ENCODE data around the gene DPH7. TPM values are rescaled to one million over a fixed set of nuclear protein-coding genes. Genes with fewer than 3 reads are reported as not detected.
"Not testable (repeated sequence)": the region's sequence is repeated elsewhere in the genome, so short reads cannot be mapped to it uniquely, and the experiment has no call there.

Gene DPH7
- total RNA-seq, 1 donor from 2014 or later: 18.0 TPM

GRCh38 chr9:137574192-137574591 is 4.5 kb downstream of the DPH7 start:
- DNase-seq: no peak
- Histone ChIP-seq H3K27me3 (ENCODE audit: low read depth) (no peaks in the 10 kb centered on the region), H3K4me1 (peaks cover 53% of the 10 kb centered on the region), H3K4me3 (no peak overlapping the region), H3K27ac (replicated peaks) (peak overlapping the region; percentile 95), H3K9me3 (replicated peaks) (no peaks in the 10 kb centered on the region), H3K36me3 (peaks cover 40% of the 10 kb centered on the region)
- TF ChIP-seq CTCF (IDR thresholded peaks at IDR 0.05; ENCODE audit: borderline replicate concordance): no peak
- intact Hi-C loops (cut with micrococcal nuclease): no loop called here

- no peak overlapping the region for H3K27ac ChIP-seq (replicated peaks)
- H3K9me3 ChIP-seq (replicated peaks): no peaks in the 10 kb centered on the region
- DNase-seq: no peak
- H3K4me1 ChIP-seq: peaks cover 18% of the 10 kb centered on the region
- H3K27me3 ChIP-seq (ENCODE audit: low read depth): no peaks in the 10 kb centered on the region
- TF ChIP-seq CTCF (IDR thresholded peaks at IDR 0.05; ENCODE audit: borderline replicate concordance): no peak
- intact Hi-C loops (cut with micrococcal nuclease): no loop called here
- H3K4me3 ChIP-seq: no peak overlapping the region
- H3K36me3 ChIP-seq: peaks cover 40% of the 10 kb centered on the region
Observed at GRCh38 chr9:137570566-137570965, 8.2 kb downstream of the DPH7 start.

- H3K36me3 ChIP-seq: peaks cover 36% of the 10 kb centered on the region
- H3K27me3 ChIP-seq (ENCODE audit: low read depth): no peaks in the 10 kb centered on the region
- peaks cover 10% of the 10 kb centered on the region for H3K4me1 ChIP-seq
- H3K9me3 ChIP-seq (replicated peaks): no peaks in the 10 kb centered on the region
- H3K27ac ChIP-seq (replicated peaks): no peak overlapping the region
- DNase-seq: no peak
- H3K4me3 ChIP-seq: no peak overlapping the region
- intact Hi-C loops (cut with micrococcal nuclease): no loop called here
- TF ChIP-seq CTCF (IDR thresholded peaks at IDR 0.05; ENCODE audit: borderline replicate concordance): no peak
Observed at GRCh38 chr9:137569609-137570203, 9.0 kb downstream of the DPH7 start.

- H3K4me3 ChIP-seq; H3K27me3 ChIP-seq (ENCODE audit: low read depth); intact Hi-C loops (cut with micrococcal nuclease); H3K4me1 ChIP-seq; H3K27ac ChIP-seq (replicated peaks); DNase-seq; H3K9me3 ChIP-seq (replicated peaks): not testable (repeated sequence)
- H3K36me3 ChIP-seq: peaks cover 38% of the 10 kb centered on the region
Observed at GRCh38 chr9:137568445-137568844, 10.3 kb downstream of the DPH7 start.

GRCh38 chr9:137564817-137565411 is 13.8 kb downstream of the DPH7 start:
- TF ChIP-seq CTCF (IDR thresholded peaks at IDR 0.05; ENCODE audit: borderline replicate concordance): no peak
- Histone ChIP-seq H3K27ac (replicated peaks) (no peak overlapping the region), H3K36me3 (peaks cover 36% of the 10 kb centered on the region), H3K4me1 (no peaks in the 10 kb centered on the region), H3K4me3 (no peak overlapping the region), H3K9me3 (replicated peaks) (no peaks in the 10 kb centered on the region), H3K27me3 (ENCODE audit: low read depth) (no peaks in the 10 kb centered on the region)
- intact Hi-C loops (cut with micrococcal nuclease): no loop called here
- DNase-seq: no peak

GRCh38 chr9:137564134-137564533 is 14.6 kb downstream of the DPH7 start:
- intact Hi-C loops (cut with micrococcal nuclease): no loop called here
- Histone ChIP-seq H3K9me3 (replicated peaks) (no peaks in the 10 kb centered on the region), H3K27ac (replicated peaks) (no peak overlapping the region), H3K36me3 (peaks cover 44% of the 10 kb centered on the region), H3K4me3 (no peak overlapping the region), H3K27me3 (ENCODE audit: low read depth) (no peaks in the 10 kb centered on the region), H3K4me1 (no peaks in the 10 kb centered on the region)
- no peak for DNase-seq
- no peak for TF ChIP-seq CTCF (IDR thresholded peaks at IDR 0.05; ENCODE audit: borderline replicate concordance)

Data from left ventricle myocardium inferior (tissue), 1 donor.